T-helper 1 cell treated with Interleukin-12 subunit alpha and Interleukin-12 subunit beta and Interleukin-4 antibody, amounts not matched to agents 30 ng/mL and 1 ng/mL, for 36 hours (primary cell): ENCODE measurements around the gene CUX1. TPM values are rescaled to one million over a fixed set of nuclear protein-coding genes. Genes with fewer than 3 reads are reported as not detected.
"Not testable (repeated sequence)": the region's sequence is repeated elsewhere in the genome, so short reads cannot be mapped to it uniquely, and the experiment has no call there.

Experiments
- intact Hi-C: fragments of 100-400 bp; cut with micrococcal nuclease; formaldehyde crosslinking; loops from one replicate; pipeline ENCODE4 v1.15.1; 2024
- total RNA-seq: library from RNA; stranded (reverse); gene quantifications from 2 replicates; pipeline ENCODE4 v1.2.3, GENCODE V29; 2022

CUX1 gene
- total RNA-seq, 1 donor from 2014 or later = 24.5 TPM

GRCh38 chr7:102120666-102121195 lies 303.3 kb downstream of the CUX1 start:
- intact Hi-C loops = no loop called here

GRCh38 chr7:102122026-102122425 lies 304.6 kb downstream of the CUX1 start:
- intact Hi-C loops = loop anchor here (1.0 kb wide), 1 partner anchor 265 kb away; no protein-coding TSS in a partner anchor

GRCh38 chr7:102125127-102125596 lies 307.7 kb downstream of the CUX1 start:
- intact Hi-C loops = no loop called here

- intact Hi-C loops = no loop called here
Observed at GRCh38 chr7:102128303-102128702, 310.9 kb downstream of the CUX1 start.

- intact Hi-C loops = no loop called here
Observed at GRCh38 chr7:102129636-102130370, 312.4 kb downstream of the CUX1 start.

GRCh38 chr7:102132209-102132752 lies 314.9 kb downstream of the CUX1 start:
- intact Hi-C loops = no loop called here

GRCh38 chr7:102138676-102139075 lies 321.2 kb downstream of the CUX1 start:
- intact Hi-C loops = no loop called here

GRCh38 chr7:102140952-102141370 lies 323.5 kb downstream of the CUX1 start:
- intact Hi-C loops = no loop called here

GRCh38 chr7:102142433-102142832 lies 325.0 kb downstream of the CUX1 start:
- intact Hi-C loops = not testable (repeated sequence)

GRCh38 chr7:102146122-102146521 lies 328.7 kb downstream of the CUX1 start:
- intact Hi-C loops = no loop called here

GRCh38 chr7:102147008-102147407 lies 329.6 kb downstream of the CUX1 start:
- intact Hi-C loops = no loop called here

GRCh38 chr7:102148799-102149198 lies 331.4 kb downstream of the CUX1 start:
- intact Hi-C loops = no loop called here

- intact Hi-C loops = no loop called here
Observed at GRCh38 chr7:102149416-102149815, 332.0 kb downstream of the CUX1 start.

- intact Hi-C loops = no loop called here
Observed at GRCh38 chr7:102150266-102150665, 332.8 kb downstream of the CUX1 start.

- intact Hi-C loops = no loop called here
Observed at GRCh38 chr7:102152672-102153598, 335.5 kb downstream of the CUX1 start.

GRCh38 chr7:102153599-102153946 lies 336.1 kb downstream of the CUX1 start:
- intact Hi-C loops = no loop called here

GRCh38 chr7:102154425-102154824 lies 337.0 kb downstream of the CUX1 start:
- intact Hi-C loops = no loop called here

GRCh38 chr7:102155821-102156441 lies 338.5 kb downstream of the CUX1 start:
- intact Hi-C loops = no loop called here

GRCh38 chr7:102156867-102157266 lies 339.4 kb downstream of the CUX1 start:
- intact Hi-C loops = no loop called here

GRCh38 chr7:102165136-102165535 lies 347.7 kb downstream of the CUX1 start:
- intact Hi-C loops = no loop called here

- intact Hi-C loops = no loop called here
Observed at GRCh38 chr7:102167254-102167653, 349.8 kb downstream of the CUX1 start.
